ENCODE results near the gene TMX1.

DNA sequence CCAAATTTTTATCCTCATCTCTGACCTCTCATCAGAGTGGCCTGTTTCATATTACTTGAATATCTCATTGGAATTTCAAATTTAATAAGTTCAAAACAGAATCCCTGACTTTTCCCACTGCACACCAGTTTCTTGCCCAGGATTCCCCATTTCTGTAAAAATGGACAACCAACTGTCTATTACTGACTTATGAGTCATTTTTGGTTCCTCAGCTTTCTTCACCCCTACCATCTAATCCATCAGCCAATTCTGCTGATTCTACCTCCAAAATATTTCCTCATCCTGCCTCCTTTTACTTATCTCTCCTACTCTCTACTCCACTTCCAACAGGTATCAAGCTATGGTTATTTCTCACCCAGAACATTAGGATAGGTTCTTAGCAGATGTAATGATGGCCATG is 44.2 kb downstream of the TMX1 start:
- TF ChIP-seq CTCF (IDR thresholded peaks at IDR 0.05; ENCODE audit: insufficient read depth, low read length, poor library complexity, severe bottlenecking), result no peak
- no peak for TF ChIP-seq EZH2phosphoT487 (conservative IDR thresholded peaks at IDR 0.05; ENCODE audit: low read length)
